NCI-H460 (cell line): ENCODE results near the gene ZFR. TPM values are rescaled to one million over a fixed set of nuclear protein-coding genes. Genes with fewer than 3 reads are reported as not detected.
A peak's percentile ranks its signal among the peaks of the same experiment; 100 is the strongest.
"Not testable (repeated sequence)": the region's sequence is repeated elsewhere in the genome, so short reads cannot be mapped to it uniquely, and the experiment has no call there.

Experiments used
- DNase-seq: peaks from one replicate; pipeline ENCODE4 v3.0.0-alpha.2; 2016; ENCODE audit warnings: low read depth; ENCODE audit errors: extremely low read depth
- total RNA-seq: library from RNA; depleted of rRNA; stranded (reverse); fragments of >200 nt; shearing (Covaris generic); gene quantifications from 2 replicates; pipeline ENCODE4 v1.2.3, GENCODE V29; 2014

ZFR gene
- total RNA-seq, 1 experiment from 2014 or later = 123 TPM

DNA sequence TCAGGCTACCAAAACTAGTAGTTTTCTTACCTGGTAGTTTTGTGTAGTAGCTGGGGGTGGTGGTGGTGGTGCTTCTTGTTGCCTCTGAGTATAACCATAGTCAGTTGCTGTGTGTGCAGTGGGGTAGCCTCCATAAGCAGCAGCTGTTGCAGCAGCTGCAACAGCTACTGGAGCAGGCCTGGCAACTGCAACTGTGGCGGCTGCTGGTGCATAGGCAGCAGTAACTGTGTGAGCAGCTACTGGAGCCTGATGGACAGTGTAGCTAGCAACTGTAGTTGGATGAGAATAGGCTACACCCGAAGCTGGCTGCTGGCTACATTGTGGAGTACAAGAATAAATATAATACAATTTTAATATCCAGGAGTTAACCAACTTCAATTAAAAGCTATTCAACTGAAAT lies 24.7 kb downstream of the ZFR start:
- no peak for DNase-seq

DNA sequence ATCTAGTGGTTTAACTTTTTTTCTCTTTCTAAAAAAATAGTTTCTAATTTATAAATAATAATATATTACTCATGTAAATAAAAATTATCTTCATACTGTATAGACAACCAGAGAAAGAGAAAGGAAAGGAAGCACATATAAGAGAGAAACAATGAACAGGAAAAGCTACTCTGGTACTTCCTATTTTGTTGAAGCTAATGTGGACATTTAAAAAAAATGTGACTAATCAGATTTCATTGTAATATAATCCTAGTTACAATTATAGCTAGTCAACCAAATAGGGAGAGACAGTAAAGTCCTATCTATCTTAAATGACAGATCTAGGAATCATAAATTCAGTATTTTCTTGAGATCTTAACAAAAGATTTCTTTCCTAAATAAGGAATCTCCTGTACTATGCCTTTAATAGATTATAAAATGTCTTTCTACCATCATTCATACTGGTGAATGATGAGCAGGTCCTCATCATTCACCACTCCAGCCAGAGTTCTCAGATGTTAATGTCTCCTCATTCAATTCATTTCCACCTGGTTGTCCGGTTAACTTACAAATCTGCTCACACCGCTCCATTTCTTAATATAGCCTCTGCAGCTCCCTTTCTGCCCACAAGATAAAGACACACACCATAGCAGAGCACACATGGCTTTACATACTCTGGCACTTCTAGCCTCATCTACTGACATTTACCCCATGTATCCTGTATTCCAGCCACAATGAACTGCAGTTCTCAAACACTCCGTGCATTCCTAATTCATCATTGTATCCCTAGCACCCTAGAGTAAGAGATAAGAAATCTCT lies 30.9 kb downstream of the ZFR start:
- DNase-seq = no peak

DNA sequence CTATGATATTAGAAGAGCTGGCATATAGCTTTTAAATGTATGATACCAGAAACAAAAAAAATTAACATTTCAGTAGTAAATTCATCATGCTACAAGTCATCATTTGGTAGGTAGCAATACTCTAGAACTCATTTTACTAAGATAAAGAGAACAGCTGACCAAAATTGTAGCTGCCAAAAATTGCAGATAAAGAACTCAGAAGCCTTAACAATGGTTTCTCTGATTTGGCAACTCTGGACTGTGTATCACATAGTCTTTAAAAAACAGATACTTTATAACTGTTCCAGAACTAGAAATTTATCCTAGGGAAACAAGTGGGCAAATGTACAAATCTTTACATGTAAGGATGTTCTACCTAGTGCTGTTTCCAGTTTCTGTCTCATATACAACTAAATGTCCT lies 33.9 kb downstream of the ZFR start:
- DNase-seq = no peak

DNA sequence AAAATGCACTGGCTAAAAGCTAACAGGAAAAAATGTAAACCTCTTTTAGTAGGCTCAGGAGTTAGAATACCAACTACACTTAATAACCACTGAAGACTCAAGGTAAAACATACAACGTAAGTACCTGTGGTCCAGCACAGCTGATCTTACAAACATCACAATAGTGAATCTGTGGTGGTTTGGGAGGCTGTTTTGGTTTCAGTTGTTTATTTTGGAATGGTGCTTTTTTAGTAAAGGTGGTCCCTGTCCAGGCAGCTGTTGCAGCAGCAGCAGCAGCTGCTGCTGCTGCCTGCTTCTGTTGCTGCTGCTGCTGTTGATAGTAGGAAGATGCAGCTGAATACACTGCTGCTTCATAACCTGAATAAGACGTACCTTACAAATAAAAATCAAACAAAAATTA lies 37.9 kb downstream of the ZFR start:
- no peak for DNase-seq

DNA sequence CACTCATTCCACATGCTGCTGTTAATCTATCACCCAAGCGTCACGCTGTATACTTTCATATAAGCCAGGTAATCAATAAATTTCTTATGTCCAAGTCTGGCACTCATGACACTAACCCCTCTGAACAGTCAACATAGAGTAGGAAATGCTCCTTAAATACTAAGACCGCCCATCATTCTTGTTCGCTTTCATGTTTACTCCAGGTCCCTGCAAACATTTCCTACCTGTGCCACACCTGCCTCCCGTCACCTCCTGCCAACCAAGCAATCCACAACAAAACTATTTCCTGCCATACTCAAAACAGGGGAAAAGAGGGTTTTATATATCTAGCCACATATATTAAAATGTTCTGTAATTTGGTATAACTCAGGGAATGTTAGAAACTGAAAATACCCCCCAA lies 39.0 kb downstream of the ZFR start:
- no peak for DNase-seq

DNA sequence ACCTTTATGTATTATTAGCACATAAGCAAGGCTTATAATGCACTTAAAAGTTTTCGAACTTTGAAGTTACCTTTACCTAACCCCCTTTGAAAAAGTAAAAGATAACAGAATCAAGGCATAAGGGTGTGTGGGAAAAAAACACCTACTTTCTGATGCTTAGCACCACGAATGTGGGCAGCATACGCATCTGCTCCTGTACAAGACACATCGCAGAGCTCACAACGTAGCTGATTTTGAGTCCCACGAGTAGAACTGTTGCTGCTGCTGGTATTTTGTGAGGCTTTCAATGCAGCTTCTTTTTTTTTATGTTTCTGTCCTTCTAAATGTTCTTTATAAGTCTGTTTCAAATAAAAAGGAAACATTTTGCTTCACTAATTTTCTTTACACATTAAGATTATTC lies 40.8 kb downstream of the ZFR start:
- no peak for DNase-seq

DNA sequence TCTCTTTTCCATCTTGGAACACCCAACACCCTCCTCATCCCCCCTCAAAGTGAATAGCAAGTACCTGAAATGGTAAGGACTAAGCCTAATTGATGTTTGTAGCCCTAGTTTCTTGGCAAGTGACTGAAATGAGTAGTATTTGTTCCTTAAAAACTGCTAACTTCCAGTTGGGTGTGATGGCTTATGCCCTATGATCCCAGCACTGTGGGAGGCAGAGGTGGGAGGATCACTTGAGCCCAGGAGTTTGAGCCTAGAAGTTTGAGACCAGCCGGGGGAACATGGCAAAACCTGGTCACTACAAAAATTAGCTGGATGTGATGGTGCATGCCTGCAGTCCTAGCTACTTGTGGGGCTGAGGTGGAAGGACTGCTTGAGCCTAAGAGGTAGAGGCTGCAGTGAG lies 44.1 kb downstream of the ZFR start:
- no peak for DNase-seq

DNA sequence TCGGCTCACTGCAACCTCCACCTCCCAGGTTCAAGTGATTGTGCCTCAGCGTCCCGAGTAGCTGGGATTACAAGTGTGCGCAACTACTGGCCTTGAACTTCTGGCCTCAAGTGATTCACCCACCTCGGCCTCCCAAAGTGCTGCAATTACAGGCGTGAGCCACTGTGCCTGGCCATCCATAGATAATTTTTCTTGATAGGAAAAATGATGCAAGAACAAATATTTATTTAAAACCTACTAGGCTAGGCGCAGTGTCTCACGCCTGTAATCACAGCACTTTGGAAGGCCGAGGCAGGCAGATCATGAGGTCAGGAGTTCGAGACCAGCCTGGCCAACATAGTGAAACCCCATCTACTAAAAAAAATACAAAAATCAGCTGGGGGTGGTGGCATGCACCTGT lies 45.8 kb downstream of the ZFR start:
- DNase-seq = not testable (repeated sequence)

DNA sequence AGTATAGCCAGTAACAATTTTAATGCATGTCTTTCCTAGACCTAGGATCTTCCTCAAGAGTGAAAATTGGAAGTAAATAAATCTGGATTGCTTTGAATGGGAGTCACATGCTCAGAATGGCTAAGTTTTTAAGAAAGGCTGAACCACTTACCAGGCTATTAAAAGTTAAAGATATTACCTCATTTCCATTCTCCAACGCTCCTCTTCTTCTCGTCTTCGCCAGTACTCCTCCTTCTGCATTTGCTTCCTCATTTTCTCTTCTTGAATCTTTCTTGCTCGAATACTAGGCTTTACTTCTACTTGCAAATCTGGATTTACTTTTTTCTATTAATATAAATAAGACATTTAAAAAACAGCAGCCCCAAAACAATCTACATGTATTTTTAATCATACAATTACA lies 49.6 kb downstream of the ZFR start:
- no peak for DNase-seq

DNA sequence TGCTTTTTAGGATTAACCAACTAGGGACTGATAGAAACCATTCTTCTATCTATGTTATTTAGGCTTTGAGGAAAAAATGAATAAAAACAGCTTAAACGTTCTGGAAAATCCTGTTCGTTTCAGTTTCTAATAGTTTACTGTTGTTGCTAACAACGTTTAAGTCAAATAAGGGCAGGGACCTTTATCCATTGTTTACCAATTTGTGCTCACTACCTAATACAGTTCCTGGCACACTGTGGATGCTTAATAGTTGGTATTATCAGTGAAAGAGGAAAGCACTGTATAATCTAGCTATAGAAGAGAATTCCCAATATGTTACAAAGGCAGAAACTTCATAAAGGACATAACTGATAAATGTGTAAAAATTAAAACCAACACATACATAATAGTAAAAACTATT lies 52.5 kb downstream of the ZFR start:
- no peak for DNase-seq

DNA sequence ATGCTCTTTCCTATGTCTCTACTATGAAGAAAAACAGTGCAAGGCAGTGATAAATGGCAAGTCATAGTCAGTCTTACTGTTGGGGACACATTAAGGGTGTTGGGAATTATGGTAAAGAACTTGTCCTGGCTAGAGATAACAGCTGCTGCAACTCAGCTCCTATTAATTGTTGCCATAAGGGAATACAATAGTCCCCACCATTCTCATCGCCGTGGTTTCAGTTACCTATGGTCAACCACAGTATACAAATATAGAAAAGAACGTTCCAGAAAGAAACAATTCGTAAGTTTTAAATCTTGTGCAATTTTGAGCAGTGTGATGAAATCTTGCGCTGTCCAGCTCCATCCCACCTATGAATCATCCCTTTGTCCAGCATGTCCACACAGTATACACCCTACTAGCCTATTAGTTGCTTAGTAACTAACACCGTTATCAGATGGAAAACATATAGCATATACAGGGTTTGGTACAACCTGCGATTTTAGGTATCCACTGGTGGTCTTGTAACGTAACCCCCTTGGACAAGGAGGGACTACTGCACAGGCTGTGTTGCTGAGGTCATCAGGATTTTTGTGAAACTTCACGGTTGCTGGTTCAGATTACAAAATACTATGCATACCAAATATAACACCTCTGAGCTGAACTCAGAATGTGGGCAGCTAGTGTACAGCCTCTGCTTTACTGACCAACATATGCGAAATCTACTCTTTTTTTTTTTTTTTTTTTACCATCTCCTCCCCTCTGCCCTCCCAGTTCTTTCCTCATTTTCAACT lies 53.5 kb downstream of the ZFR start:
- DNase-seq = peak; percentile 74

DNA sequence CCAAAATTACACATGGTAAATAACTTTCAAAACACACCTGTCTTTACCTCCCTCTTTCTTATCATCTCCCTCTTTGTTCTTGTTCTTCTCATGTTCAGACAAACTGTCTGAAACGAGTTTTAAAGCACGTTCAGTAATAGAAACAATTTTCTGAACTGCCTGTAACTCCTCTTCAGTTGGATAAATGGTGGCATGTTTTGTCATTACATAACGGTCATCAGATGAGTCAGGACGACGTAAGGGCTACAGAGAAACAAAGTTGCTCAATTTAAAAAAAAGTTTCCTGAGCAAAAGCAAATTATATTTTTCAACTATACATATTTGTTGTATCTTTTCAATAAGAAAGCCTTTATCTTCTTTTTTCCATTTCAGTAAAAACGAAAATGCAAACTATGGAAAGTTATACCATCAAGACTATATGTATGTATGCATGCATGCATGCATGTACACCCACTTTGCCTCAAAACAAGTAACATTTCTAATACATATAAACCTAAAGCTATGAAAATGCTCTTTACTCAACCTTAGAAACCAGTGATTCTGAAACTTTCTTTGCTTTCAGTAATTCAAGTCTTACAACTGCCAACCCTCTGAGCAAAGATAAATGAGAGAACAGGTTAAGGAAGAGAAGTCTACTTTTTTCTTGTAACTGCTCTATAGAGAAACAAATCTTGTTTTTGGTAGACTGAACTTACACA lies 56.0 kb downstream of the ZFR start:
- peak; percentile 4 for DNase-seq

DNA sequence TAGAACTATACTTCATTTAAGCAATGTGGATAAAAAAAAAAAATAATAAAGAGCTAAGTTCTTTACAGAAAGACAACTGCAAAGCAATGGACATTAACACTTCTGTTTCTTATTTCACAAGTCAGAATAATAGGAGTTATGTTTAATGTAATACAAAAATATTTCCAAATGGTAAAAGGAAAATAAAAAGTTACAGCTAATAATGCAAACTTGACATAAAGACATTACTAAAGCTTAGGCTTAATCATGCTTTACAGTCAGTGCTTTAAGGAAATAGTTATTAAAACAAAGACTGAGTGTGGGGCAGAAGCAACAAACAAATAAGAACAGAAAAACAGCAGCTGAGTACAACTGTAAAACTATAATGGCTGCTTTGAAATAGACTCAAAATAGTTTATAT lies 56.7 kb downstream of the ZFR start:
- no peak for DNase-seq

DNA sequence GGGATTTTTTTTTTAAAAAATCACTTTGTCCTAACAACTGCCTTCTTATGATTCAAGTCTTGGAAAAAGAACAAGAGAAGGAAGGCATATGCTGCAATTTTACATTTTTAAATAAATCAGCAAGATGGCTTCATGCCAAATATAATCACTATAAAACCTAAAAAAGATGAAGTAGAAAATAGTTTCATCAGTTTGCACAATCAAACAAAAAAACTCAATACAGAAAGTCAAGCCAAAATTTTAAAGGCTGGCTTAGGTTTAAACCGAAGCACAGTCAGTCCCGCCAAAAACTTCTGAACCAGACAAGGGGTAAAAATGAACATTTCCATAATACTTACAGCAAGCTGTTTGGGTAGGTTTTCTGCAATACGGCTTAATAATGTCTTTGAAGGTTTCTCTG lies 57.3 kb downstream of the ZFR start:
- no peak for DNase-seq

DNA sequence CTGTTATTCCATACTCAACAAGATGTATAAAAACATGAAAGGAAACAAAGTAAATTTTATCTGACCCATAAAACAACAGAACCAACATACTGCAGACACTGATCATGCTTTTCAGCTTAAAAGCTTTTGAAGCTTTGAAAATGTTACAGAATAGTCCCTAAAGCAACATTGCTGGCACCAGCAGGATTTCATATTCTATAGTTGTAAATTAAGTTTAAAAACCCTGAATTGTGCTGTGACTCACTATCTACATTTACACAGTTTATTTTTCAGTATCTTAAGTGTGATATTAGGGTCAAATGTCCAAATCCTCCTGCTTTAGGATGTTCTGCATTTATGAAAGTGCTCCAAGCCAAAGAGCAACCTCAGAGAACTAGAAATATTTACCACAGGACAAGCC lies 59.9 kb downstream of the ZFR start:
- DNase-seq = no peak

DNA sequence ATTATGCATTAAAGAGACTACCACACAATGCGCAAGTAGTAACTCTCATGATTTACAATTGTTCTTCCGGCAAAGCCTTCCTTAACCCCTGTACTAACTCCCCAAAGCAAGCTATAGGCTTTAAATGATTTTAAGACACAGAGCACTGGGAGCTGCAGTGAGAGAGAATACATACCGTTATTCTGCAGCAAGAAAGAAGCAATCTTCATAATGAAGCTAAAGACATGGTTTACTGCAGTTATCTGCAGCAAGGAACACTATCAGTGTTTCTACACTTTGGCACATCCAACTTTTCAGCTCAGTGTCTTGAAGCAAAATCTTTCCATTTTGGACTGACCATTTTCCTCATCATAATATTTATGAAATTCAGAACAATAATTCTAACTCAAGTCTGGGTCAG lies 61.0 kb downstream of the ZFR start:
- no peak for DNase-seq

DNA sequence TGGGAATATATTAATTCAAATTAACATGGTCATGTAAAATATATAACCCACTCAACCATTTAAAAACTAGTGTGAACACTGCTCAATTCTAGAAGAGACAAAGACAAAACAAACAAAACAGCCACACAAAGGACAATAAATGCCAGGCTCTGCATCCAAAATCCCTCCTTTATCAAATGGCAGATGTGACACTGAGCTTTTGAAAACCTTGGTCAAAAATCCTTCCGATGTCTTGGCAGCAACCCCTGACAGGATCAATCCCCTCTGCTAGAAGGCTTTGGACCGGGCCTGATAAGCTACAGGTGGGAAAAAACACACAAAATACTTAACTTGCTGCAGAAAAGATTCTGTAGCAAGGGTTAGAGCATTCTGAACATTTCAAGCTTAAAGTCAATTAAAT lies 61.5 kb downstream of the ZFR start:
- no peak for DNase-seq

DNA sequence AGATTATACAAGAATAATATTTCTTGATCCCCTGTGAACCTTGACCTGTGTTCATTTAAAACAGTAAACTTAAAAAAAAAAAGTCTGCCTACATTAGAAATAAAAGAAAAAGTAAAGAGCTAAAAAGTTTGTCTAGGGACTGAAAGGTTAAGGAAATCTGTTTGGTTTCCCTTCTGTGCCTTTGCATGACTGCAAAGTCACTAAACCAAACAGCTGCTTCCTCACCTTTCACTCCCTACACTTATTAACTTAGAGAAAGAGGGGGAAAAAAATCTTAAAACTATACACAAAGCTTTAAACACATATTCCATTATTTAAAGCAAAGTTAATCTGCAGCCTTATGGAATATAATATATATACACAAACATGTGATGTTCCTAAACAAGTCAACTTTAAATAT lies 65.1 kb downstream of the ZFR start:
- DNase-seq = no peak

DNA sequence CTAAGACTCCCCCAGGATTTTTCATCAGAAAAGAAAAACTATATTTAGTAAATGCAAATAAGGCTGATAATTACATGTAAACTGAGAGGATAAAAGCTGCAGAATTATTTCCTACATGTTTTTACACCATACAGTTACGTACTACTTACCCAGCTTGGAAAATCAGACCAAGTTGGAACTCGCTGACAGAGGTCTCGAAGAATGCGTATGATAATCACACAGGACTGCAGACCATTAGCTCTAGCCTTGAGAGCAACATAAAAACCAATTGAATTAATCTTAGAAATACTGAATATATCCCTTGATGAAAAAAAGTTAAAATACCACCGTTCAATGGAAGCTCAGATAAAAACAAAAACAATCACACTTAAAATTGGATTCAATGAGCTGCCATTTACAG lies 65.6 kb downstream of the ZFR start:
- DNase-seq = no peak

DNA sequence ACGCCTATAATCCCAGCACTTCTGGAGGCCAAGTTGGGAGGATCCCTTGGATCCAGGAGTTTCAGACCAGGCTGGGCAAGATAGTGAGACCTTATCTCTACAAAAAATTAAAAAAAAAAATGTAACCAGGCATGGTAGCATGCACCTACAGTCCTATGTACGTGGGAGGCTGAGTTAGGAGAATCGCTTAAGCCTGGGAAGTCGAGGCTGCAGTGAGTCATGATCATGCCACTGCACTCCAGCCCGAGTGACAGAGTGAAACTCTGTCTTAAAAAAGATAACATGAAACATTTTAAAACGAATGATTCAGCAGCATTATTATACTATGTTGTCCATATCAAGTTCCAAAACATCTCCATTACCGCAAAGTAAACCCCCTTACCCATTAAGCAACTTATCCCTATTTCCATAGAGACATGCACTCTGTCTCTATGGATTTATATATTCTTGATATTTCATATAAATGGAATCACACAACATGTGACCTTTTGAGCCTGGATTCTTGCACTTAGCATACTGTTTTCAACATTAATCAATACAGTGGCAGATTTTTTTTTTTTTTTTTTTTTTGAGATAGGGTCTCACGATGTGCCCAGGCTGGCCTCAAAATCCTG lies 74.9 kb downstream of the ZFR start:
- DNase-seq = no peak

DNA sequence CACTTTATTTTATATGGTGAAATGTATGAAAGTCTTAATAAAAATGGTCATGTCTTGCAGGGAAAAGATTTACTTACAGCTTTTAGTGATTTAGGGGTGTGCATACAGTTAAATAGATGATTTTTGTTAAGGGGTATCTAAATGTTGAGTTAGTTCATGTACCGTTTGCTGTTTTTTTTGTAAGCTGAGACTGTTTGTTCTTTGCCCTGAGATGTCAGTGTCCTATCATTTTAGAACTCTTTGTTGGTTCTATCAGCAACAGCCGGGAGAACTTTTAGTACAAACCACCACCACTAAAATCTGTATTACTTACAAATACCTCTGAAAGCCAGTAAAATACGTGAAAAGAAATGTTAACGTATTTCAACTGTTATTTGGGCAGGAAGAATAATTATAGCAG lies 75.5 kb downstream of the ZFR start:
- no peak for DNase-seq
